ENCODE data around the gene PPP1R9A.

The PPP1R9A gene

GRCh38 chr7:95201727-95202126 lies 294.3 kb downstream of the PPP1R9A start:
- Histone ChIP-seq H3K36me3 (ENCODE audit: control insufficient read depth in 2 of 2, insufficient read depth in 2 of 2, low read length in 2 of 2) (no peaks in the 10 kb centered on the region), H3K9ac (ENCODE audit: low read length in 2 of 2) (no peak overlapping the region), H3K27ac (ENCODE audit: low read length) (no peak overlapping the region), H3K27me3 (ENCODE audit: control insufficient read depth in 1 of 2, insufficient read depth in 2 of 2, low read length in 2 of 2) (no peaks in the 10 kb centered on the region), H3K4me1 (ENCODE audit: control insufficient read depth, insufficient read depth, low read length) (no peaks in the 10 kb centered on the region), H3K9me3 (ENCODE audit: control insufficient read depth in 2 of 2, low read length in 2 of 2) (no peaks in the 10 kb centered on the region), H3K4me3 (ENCODE audit: low read length in 2 of 2) (no peak overlapping the region)

GRCh38 chr7:95204618-95205017 lies 297.2 kb downstream of the PPP1R9A start:
- Histone ChIP-seq H3K27me3 (ENCODE audit: control insufficient read depth in 1 of 2, insufficient read depth in 2 of 2, low read length in 2 of 2) (no peaks in the 10 kb centered on the region), H3K4me3 (ENCODE audit: low read length in 2 of 2) (no peak overlapping the region), H3K9ac (ENCODE audit: low read length in 2 of 2) (no peak overlapping the region), H3K27ac (ENCODE audit: low read length) (no peak overlapping the region), H3K9me3 (ENCODE audit: control insufficient read depth in 2 of 2, low read length in 2 of 2) (no peaks in the 10 kb centered on the region), H3K36me3 (ENCODE audit: control insufficient read depth in 2 of 2, insufficient read depth in 2 of 2, low read length in 2 of 2) (no peaks in the 10 kb centered on the region), H3K4me1 (ENCODE audit: control insufficient read depth, insufficient read depth, low read length) (no peaks in the 10 kb centered on the region)

GRCh38 chr7:95205665-95206225 lies 298.4 kb downstream of the PPP1R9A start:
- no peaks in the 10 kb centered on the region for H3K9me3 ChIP-seq (ENCODE audit: control insufficient read depth in 2 of 2, low read length in 2 of 2)
- H3K27ac ChIP-seq (ENCODE audit: low read length): no peak overlapping the region
- no peaks in the 10 kb centered on the region for H3K27me3 ChIP-seq (ENCODE audit: control insufficient read depth in 1 of 2, insufficient read depth in 2 of 2, low read length in 2 of 2)
- H3K36me3 ChIP-seq (ENCODE audit: control insufficient read depth in 2 of 2, insufficient read depth in 2 of 2, low read length in 2 of 2): no peaks in the 10 kb centered on the region
- H3K9ac ChIP-seq (ENCODE audit: low read length in 2 of 2): no peak overlapping the region
- no peak overlapping the region for H3K4me3 ChIP-seq (ENCODE audit: low read length in 2 of 2)
- H3K4me1 ChIP-seq (ENCODE audit: control insufficient read depth, insufficient read depth, low read length): no peaks in the 10 kb centered on the region

GRCh38 chr7:95209276-95209675 lies 301.9 kb downstream of the PPP1R9A start:
- H3K27ac ChIP-seq (ENCODE audit: low read length): no peak overlapping the region
- H3K4me3 ChIP-seq (ENCODE audit: low read length in 2 of 2): no peak overlapping the region
- no peaks in the 10 kb centered on the region for H3K9me3 ChIP-seq (ENCODE audit: control insufficient read depth in 2 of 2, low read length in 2 of 2)
- H3K4me1 ChIP-seq (ENCODE audit: control insufficient read depth, insufficient read depth, low read length): no peaks in the 10 kb centered on the region
- no peaks in the 10 kb centered on the region for H3K27me3 ChIP-seq (ENCODE audit: control insufficient read depth in 1 of 2, insufficient read depth in 2 of 2, low read length in 2 of 2)
- H3K9ac ChIP-seq (ENCODE audit: low read length in 2 of 2): no peak overlapping the region
- H3K36me3 ChIP-seq (ENCODE audit: control insufficient read depth in 2 of 2, insufficient read depth in 2 of 2, low read length in 2 of 2): no peaks in the 10 kb centered on the region

- Histone ChIP-seq H3K27me3 (ENCODE audit: control insufficient read depth in 1 of 2, insufficient read depth in 2 of 2, low read length in 2 of 2) (no peaks in the 10 kb centered on the region), H3K9ac (ENCODE audit: low read length in 2 of 2) (no peak overlapping the region), H3K27ac (ENCODE audit: low read length) (no peak overlapping the region), H3K36me3 (ENCODE audit: control insufficient read depth in 2 of 2, insufficient read depth in 2 of 2, low read length in 2 of 2) (no peaks in the 10 kb centered on the region), H3K9me3 (ENCODE audit: control insufficient read depth in 2 of 2, low read length in 2 of 2) (no peaks in the 10 kb centered on the region), H3K4me1 (ENCODE audit: control insufficient read depth, insufficient read depth, low read length) (no peaks in the 10 kb centered on the region), H3K4me3 (ENCODE audit: low read length in 2 of 2) (no peak overlapping the region)
Observed at GRCh38 chr7:95209788-95210187, 302.4 kb downstream of the PPP1R9A start.

- H3K9me3 ChIP-seq (ENCODE audit: control insufficient read depth in 2 of 2, low read length in 2 of 2): no peaks in the 10 kb centered on the region
- no peak overlapping the region for H3K9ac ChIP-seq (ENCODE audit: low read length in 2 of 2)
- no peak overlapping the region for H3K27ac ChIP-seq (ENCODE audit: low read length)
- H3K27me3 ChIP-seq (ENCODE audit: control insufficient read depth in 1 of 2, insufficient read depth in 2 of 2, low read length in 2 of 2): no peaks in the 10 kb centered on the region
- H3K36me3 ChIP-seq (ENCODE audit: control insufficient read depth in 2 of 2, insufficient read depth in 2 of 2, low read length in 2 of 2): no peaks in the 10 kb centered on the region
- H3K4me3 ChIP-seq (ENCODE audit: low read length in 2 of 2): no peak overlapping the region
- no peaks in the 10 kb centered on the region for H3K4me1 ChIP-seq (ENCODE audit: control insufficient read depth, insufficient read depth, low read length)
Observed at GRCh38 chr7:95213148-95213547, 305.8 kb downstream of the PPP1R9A start.

GRCh38 chr7:95213809-95214492 lies 306.6 kb downstream of the PPP1R9A start:
- no peaks in the 10 kb centered on the region for H3K9me3 ChIP-seq (ENCODE audit: control insufficient read depth in 2 of 2, low read length in 2 of 2)
- no peak overlapping the region for H3K4me3 ChIP-seq (ENCODE audit: low read length in 2 of 2)
- no peaks in the 10 kb centered on the region for H3K27me3 ChIP-seq (ENCODE audit: control insufficient read depth in 1 of 2, insufficient read depth in 2 of 2, low read length in 2 of 2)
- no peaks in the 10 kb centered on the region for H3K4me1 ChIP-seq (ENCODE audit: control insufficient read depth, insufficient read depth, low read length)
- H3K36me3 ChIP-seq (ENCODE audit: control insufficient read depth in 2 of 2, insufficient read depth in 2 of 2, low read length in 2 of 2): no peaks in the 10 kb centered on the region
- H3K9ac ChIP-seq (ENCODE audit: low read length in 2 of 2): no peak overlapping the region
- H3K27ac ChIP-seq (ENCODE audit: low read length): no peak overlapping the region

GRCh38 chr7:95219721-95220120 lies 312.3 kb downstream of the PPP1R9A start:
- H3K27me3 ChIP-seq (ENCODE audit: control insufficient read depth in 1 of 2, insufficient read depth in 2 of 2, low read length in 2 of 2): no peaks in the 10 kb centered on the region
- no peaks in the 10 kb centered on the region for H3K9me3 ChIP-seq (ENCODE audit: control insufficient read depth in 2 of 2, low read length in 2 of 2)
- H3K4me3 ChIP-seq (ENCODE audit: low read length in 2 of 2): no peak overlapping the region
- no peak overlapping the region for H3K27ac ChIP-seq (ENCODE audit: low read length)
- H3K9ac ChIP-seq (ENCODE audit: low read length in 2 of 2): no peak overlapping the region
- no peaks in the 10 kb centered on the region for H3K4me1 ChIP-seq (ENCODE audit: control insufficient read depth, insufficient read depth, low read length)
- H3K36me3 ChIP-seq (ENCODE audit: control insufficient read depth in 2 of 2, insufficient read depth in 2 of 2, low read length in 2 of 2): no peaks in the 10 kb centered on the region

- Histone ChIP-seq H3K9me3 (ENCODE audit: control insufficient read depth in 2 of 2, low read length in 2 of 2) (no peaks in the 10 kb centered on the region), H3K36me3 (ENCODE audit: control insufficient read depth in 2 of 2, insufficient read depth in 2 of 2, low read length in 2 of 2) (no peaks in the 10 kb centered on the region), H3K27me3 (ENCODE audit: control insufficient read depth in 1 of 2, insufficient read depth in 2 of 2, low read length in 2 of 2) (no peaks in the 10 kb centered on the region), H3K9ac (ENCODE audit: low read length in 2 of 2) (no peak overlapping the region), H3K4me1 (ENCODE audit: control insufficient read depth, insufficient read depth, low read length) (no peaks in the 10 kb centered on the region), H3K27ac (ENCODE audit: low read length) (no peak overlapping the region), H3K4me3 (ENCODE audit: low read length in 2 of 2) (no peak overlapping the region)
Observed at GRCh38 chr7:95220328-95220727, 312.9 kb downstream of the PPP1R9A start.

- Histone ChIP-seq H3K27ac (ENCODE audit: low read length) (no peak overlapping the region), H3K36me3 (ENCODE audit: control insufficient read depth in 2 of 2, insufficient read depth in 2 of 2, low read length in 2 of 2) (no peaks in the 10 kb centered on the region), H3K9me3 (ENCODE audit: control insufficient read depth in 2 of 2, low read length in 2 of 2) (no peaks in the 10 kb centered on the region), H3K4me3 (ENCODE audit: low read length in 2 of 2) (no peak overlapping the region), H3K9ac (ENCODE audit: low read length in 2 of 2) (no peak overlapping the region), H3K27me3 (ENCODE audit: control insufficient read depth in 1 of 2, insufficient read depth in 2 of 2, low read length in 2 of 2) (no peaks in the 10 kb centered on the region), H3K4me1 (ENCODE audit: control insufficient read depth, insufficient read depth, low read length) (no peaks in the 10 kb centered on the region)
Observed at GRCh38 chr7:95225301-95225700, 317.9 kb downstream of the PPP1R9A start.

GRCh38 chr7:95229301-95229700 lies 321.9 kb downstream of the PPP1R9A start:
- H3K36me3 ChIP-seq (ENCODE audit: control insufficient read depth in 2 of 2, insufficient read depth in 2 of 2, low read length in 2 of 2): no peaks in the 10 kb centered on the region
- no peaks in the 10 kb centered on the region for H3K27me3 ChIP-seq (ENCODE audit: control insufficient read depth in 1 of 2, insufficient read depth in 2 of 2, low read length in 2 of 2)
- no peaks in the 10 kb centered on the region for H3K4me1 ChIP-seq (ENCODE audit: control insufficient read depth, insufficient read depth, low read length)
- H3K27ac ChIP-seq (ENCODE audit: low read length): no peak overlapping the region
- no peaks in the 10 kb centered on the region for H3K9me3 ChIP-seq (ENCODE audit: control insufficient read depth in 2 of 2, low read length in 2 of 2)
- no peak overlapping the region for H3K9ac ChIP-seq (ENCODE audit: low read length in 2 of 2)
- no peak overlapping the region for H3K4me3 ChIP-seq (ENCODE audit: low read length in 2 of 2)
